H1 (cell line): ENCODE measurements around the gene MYCBPAP. TPM values are rescaled to one million over a fixed set of nuclear protein-coding genes. Genes with fewer than 3 reads are reported as not detected.

Source experiments
- CTCF ChIA-PET: fragments of 300-600 bp; sonication (Branson Sonifier 250); formaldehyde crosslinking; loops from one replicate; lab custom pipeline; 2021; ENCODE audit not compliant: partially characterized antibody; lab: Charles Lee
- POLR2A ChIA-PET: fragments of 300-600 bp; sonication (Branson Sonifier 250); formaldehyde crosslinking; loops from one replicate; lab custom pipeline; 2021; ENCODE audit warnings: inconsistent platforms; ENCODE audit not compliant: partially characterized antibody; lab: Charles Lee
- DNase-seq, 2 experiments: peaks; one replicate each; pipeline versions ENCODE4 v3.0.0 to v3.0.0-alpha.2; 2010 to 2022; ENCODE audit warnings: low spot score in 2 of 2, low read depth in 1 of 2, mixed read lengths in 1 of 2
- FAIRE-seq: peaks from 2 replicates; lab custom pipeline; 2011; peaks lifted over from hg19 to GRCh38; lab: Jason Lieb, UNC
- H2AFZ ChIP-seq: 2 replicates; pipeline ENCODE4 v1.8.1; 2012; ENCODE audit warnings: low read length, inconsistent platforms
- H2AK5ac ChIP-seq: 2 replicates; pipeline ENCODE4 v1.6.1; 2013; ENCODE audit warnings: low read depth, low read length
- H2BK120ac ChIP-seq: replicated peaks from 2 replicates; pipeline ENCODE3; 2013; ENCODE audit warnings: low read depth, low read length, inconsistent platforms
- H2BK12ac ChIP-seq: 2 replicates; pipeline ENCODE4 v1.6.1; 2013; ENCODE audit warnings: low read depth, low read length
- H2BK15ac ChIP-seq: 2 replicates; pipeline ENCODE4 v1.6.1; 2013; ENCODE audit warnings: low read length
- H2BK20ac ChIP-seq: 2 replicates; pipeline ENCODE4 v1.6.1; 2013; ENCODE audit warnings: low read length
- H2BK5ac ChIP-seq: 2 replicates; pipeline ENCODE4 v1.6.1; 2013; ENCODE audit warnings: low read depth, low read length
- H3K14ac ChIP-seq: 2 replicates; pipeline ENCODE4 v1.6.1; 2013; ENCODE audit warnings: inconsistent platforms; ENCODE audit not compliant: insufficient read length
- H3K18ac ChIP-seq: 2 replicates; pipeline ENCODE4 v1.6.1; 2013; ENCODE audit warnings: low read length; ENCODE audit errors: extremely low read depth
- H3K23ac ChIP-seq: 2 replicates; pipeline ENCODE4 v1.6.1; 2013; ENCODE audit warnings: inconsistent platforms; ENCODE audit not compliant: insufficient read length
- H3K23me2 ChIP-seq: 2 replicates; pipeline ENCODE4 v1.6.1; 2013; ENCODE audit warnings: low read depth, low read length
- H3K27ac ChIP-seq: 2 replicates; pipeline ENCODE4 v1.6.1; 2011; ENCODE audit warnings: low read depth, low read length, inconsistent platforms
- H3K27me3 ChIP-seq, 4 experiments: replicated peaks in 1 of 4; 1 replicate in 1 of 4; 2 replicates in 3 of 4; pipeline versions ENCODE4 v1.6.1 to v1.8.1; 2011 to 2013; ENCODE audit warnings: low read length in 3 of 4, mild to moderate bottlenecking in 3 of 4, inconsistent platforms in 2 of 4, mixed read lengths in 2 of 4, moderate library complexity in 1 of 4; ENCODE audit not compliant: control insufficient read depth in 3 of 4, insufficient read depth in 3 of 4; ENCODE audit errors: extremely low read depth in 1 of 4
- H3K36me3 ChIP-seq, 4 experiments: 2 replicates each; pipeline versions ENCODE4 v1.6.1 to v1.8.1; 2011 to 2013; ENCODE audit warnings: mild to moderate bottlenecking in 4 of 4, low read length in 3 of 4, moderate library complexity in 2 of 4, control low read depth in 1 of 4, inconsistent platforms in 1 of 4; ENCODE audit not compliant: insufficient read depth in 4 of 4, control insufficient read depth in 2 of 4
- H3K4ac ChIP-seq: replicated peaks from 2 replicates; pipeline ENCODE3; 2013; ENCODE audit warnings: low read length, low read depth, mixed read lengths, inconsistent platforms; ENCODE audit not compliant: insufficient read length
- H3K4me1 ChIP-seq, 4 experiments: replicated peaks in 1 of 4; 1 replicate in 1 of 4; 2 replicates in 3 of 4; pipeline versions ENCODE4 v1.6.1 to v1.8.1; 2011 to 2013; ENCODE audit warnings: low read length in 3 of 4, inconsistent platforms in 2 of 4, mixed read lengths in 1 of 4; ENCODE audit not compliant: insufficient read depth in 4 of 4, control insufficient read depth in 3 of 4
- H3K4me2 ChIP-seq, 2 experiments: 2 replicates each; pipeline versions ENCODE4 v1.6.1 to v1.8.1; 2011 to 2013; ENCODE audit warnings: low read depth in 2 of 2, low read length in 2 of 2, control low read depth in 1 of 2, inconsistent platforms in 1 of 2, mild to moderate bottlenecking in 1 of 2; ENCODE audit not compliant: insufficient read depth in 1 of 2
- H3K4me3 ChIP-seq, 4 experiments: fragments of 200-600, 300-600 bp in 1 of 4; sonication (generic), shearing (Covaris generic), sonication (Bioruptor Twin) in 1 of 4; 2 replicates each; pipeline versions ENCODE4 v1.5.1 to v1.8.1; 2011 to 2016; ENCODE audit warnings: low read length in 4 of 4, low read depth in 3 of 4, control low read depth in 2 of 4, inconsistent platforms in 2 of 4, mild to moderate bottlenecking in 2 of 4, mixed read lengths in 1 of 4, moderate library complexity in 1 of 4; ENCODE audit not compliant: insufficient read depth in 2 of 4; ENCODE audit errors: extremely low read depth in 1 of 4
- H3K56ac ChIP-seq: replicated peaks from 2 replicates; pipeline ENCODE3; 2013; ENCODE audit warnings: low read depth, mild to moderate bottlenecking, mixed read lengths, low read length, inconsistent platforms; ENCODE audit not compliant: insufficient read length
- H3K79me1 ChIP-seq: 2 replicates; pipeline ENCODE4 v1.6.1; 2013; ENCODE audit warnings: low read depth, low read length, control low read depth
- H3K79me2 ChIP-seq, 2 experiments: 2 replicates each; pipeline versions ENCODE4 v1.6.1 to v1.8.1; 2012 to 2013; ENCODE audit warnings: low read length in 2 of 2, mild to moderate bottlenecking in 2 of 2, inconsistent platforms in 1 of 2; ENCODE audit not compliant: insufficient read depth in 2 of 2, control insufficient read depth in 1 of 2
- H3K9ac ChIP-seq, 4 experiments: replicated peaks in 1 of 4; 1 replicate in 1 of 4; 2 replicates in 3 of 4; pipeline versions ENCODE4 v1.6.1 to v1.8.1; 2011 to 2013; ENCODE audit warnings: low read depth in 3 of 4, low read length in 3 of 4, control low read depth in 2 of 4, mild to moderate bottlenecking in 2 of 4, moderate library complexity in 2 of 4, inconsistent platforms in 1 of 4; ENCODE audit errors: extremely low read depth in 1 of 4
- H3K9me3 ChIP-seq, 2 experiments: 2 replicates each; pipeline versions ENCODE4 v1.6.1 to v1.8.1; 2012 to 2013; ENCODE audit warnings: mild to moderate bottlenecking in 2 of 2, moderate library complexity in 2 of 2, control low read depth in 1 of 2, inconsistent platforms in 1 of 2, low read depth in 1 of 2, low read length in 1 of 2, mixed read lengths in 1 of 2; ENCODE audit not compliant: insufficient read depth in 2 of 2
- H4K20me1 ChIP-seq, 2 experiments: replicated peaks in 1 of 2; 2 replicates each; pipeline versions ENCODE3 to v1.8.1; 2011 to 2013; ENCODE audit warnings: inconsistent platforms in 2 of 2, low read length in 2 of 2, mild to moderate bottlenecking in 1 of 2; ENCODE audit not compliant: insufficient read depth in 2 of 2, control insufficient read depth in 1 of 2
- H4K5ac ChIP-seq: 2 replicates; pipeline ENCODE4 v1.6.1; 2013; ENCODE audit warnings: low read length, low read depth, mixed read lengths, inconsistent platforms; ENCODE audit not compliant: insufficient read length
- H4K8ac ChIP-seq: 2 replicates; pipeline ENCODE4 v1.8.0; 2013; ENCODE audit warnings: mild to moderate bottlenecking, moderate library complexity, low read length, inconsistent platforms; ENCODE audit not compliant: insufficient read depth; ENCODE audit errors: extremely low read depth
- H4K91ac ChIP-seq: replicated peaks from 2 replicates; pipeline ENCODE3; 2013; ENCODE audit warnings: low read length, mixed read lengths, inconsistent platforms; ENCODE audit not compliant: insufficient read length
- EGR1 ChIP-seq: IDR thresholded peaks from 2 replicates; pipeline ENCODE4 v1.6.1; 2011; ENCODE audit warnings: low read depth, low read length, borderline replicate concordance
- EP300 ChIP-seq, 2 experiments: IDR thresholded peaks; 1 replicate in 1 of 2; 2 replicates in 1 of 2; pipeline ENCODE4 v1.6.1; 2011 to 2012; ENCODE audit warnings: low read depth in 2 of 2, low read length in 2 of 2, mild to moderate bottlenecking in 2 of 2, borderline replicate concordance in 1 of 2, inconsistent platforms in 1 of 2, moderate library complexity in 1 of 2
- FOSL1 ChIP-seq: IDR thresholded peaks from 2 replicates; pipeline ENCODE4 v1.6.1; 2011; ENCODE audit warnings: mild to moderate bottlenecking, low read depth, low read length, moderate library complexity; ENCODE audit not compliant: insufficient read depth
- HDAC2 ChIP-seq, 2 experiments: fragments of 300-600 bp in 1 of 2; sonication (generic) in 1 of 2; IDR thresholded peaks; 2 replicates each; pipeline ENCODE4 v1.6.1; 2011 to 2012; ENCODE audit warnings: low read depth in 2 of 2, low read length in 2 of 2, mild to moderate bottlenecking in 2 of 2, moderate library complexity in 2 of 2, borderline replicate concordance in 1 of 2, inconsistent platforms in 1 of 2
- POLR2A ChIP-seq, 2 experiments: IDR thresholded peaks; 1 replicate in 1 of 2; 2 replicates in 1 of 2; pipeline ENCODE4 v1.6.1; 2011; ENCODE audit warnings: low read depth in 2 of 2, low read length in 2 of 2, mild to moderate bottlenecking in 2 of 2; ENCODE audit errors: control extremely low read depth in 1 of 2
- RBBP5 ChIP-seq: IDR thresholded peaks from 2 replicates; pipeline ENCODE4 v1.7.1; 2012; ENCODE audit warnings: low read depth, mild to moderate bottlenecking, inconsistent platforms, low read length, moderate library complexity, borderline replicate concordance
- WGBS, 2 experiments: shearing (Covaris generic) in 1 of 2; methylation state at CpG; one replicate each; pipeline versions ENCODE4 v1.1.6 to v1.1.7; 2013 to 2015; ENCODE audit warnings: low lambda C conversion rate in 2 of 2, mixed read lengths in 2 of 2, inconsistent platforms in 1 of 2, low coverage in 1 of 2, missing lambda C conversion rate in 1 of 2; ENCODE audit not compliant: insufficient replicate concordance in 2 of 2, insufficient coverage in 1 of 2, insufficient read length in 1 of 2; ENCODE audit errors: extremely low coverage in 1 of 2, missing lambda C conversion rate in 1 of 2; 5-methylcytosine and 5-hydroxymethylcytosine counted together
- polyA plus RNA-seq, 7 experiments: library from polyadenylated mRNA; depleted of rRNA in 3 of 7; stranded (reverse) in 5 of 7; unstranded in 2 of 7; fragments of >200 nt in 5 of 7; fragments of 200-250 nt in 2 of 7; gene quantifications; 1 replicate in 5 of 7; 2 replicates in 1 of 7; 4 replicates in 1 of 7; pipeline versions ENCODE4 v1.2.1 to v1.2.3, GENCODE V29; 2011 to 2013; ENCODE audit warnings: missing spikeins in 2 of 7, mixed read lengths in 2 of 7
- total RNA-seq: library from RNA; stranded (reverse); fragmentation: NEBNext Ultra II Directional; extraction: Animal tissue kit (Norgen Biotek cat#: 25700); gene quantifications from 2 replicates; pipeline ENCODE4 v1.2.1, GENCODE V29; 2021

The MYCBPAP gene
- total and polyA plus RNA-seq, 2 of the 8 experiments (the other 6 are each of a cell fraction or from before 2014, with no cell fraction given) = 0.89 to 3.3 TPM

DNA sequence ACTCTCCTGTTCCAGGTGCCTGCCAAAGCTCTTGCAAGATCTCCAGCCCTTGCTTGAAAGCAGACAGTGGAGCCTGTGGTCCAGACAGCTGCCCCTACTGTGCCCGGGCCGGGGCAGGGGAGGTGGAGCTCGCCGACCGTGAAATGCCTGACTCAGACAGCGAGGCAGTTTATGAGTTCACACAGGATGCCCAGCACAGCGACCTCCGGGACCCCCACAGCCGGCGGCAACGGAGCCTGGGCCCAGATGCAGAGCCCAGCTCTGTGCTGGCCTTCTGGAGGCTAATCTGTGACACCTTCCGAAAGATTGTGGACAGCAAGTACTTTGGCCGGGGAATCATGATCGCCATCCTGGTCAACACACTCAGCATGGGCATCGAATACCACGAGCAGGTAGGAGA, 69.9 kb downstream of the MYCBPAP start:
- Histone ChIP-seq H3K18ac (no peak overlapping the region), H3K79me1 (no peaks in the 10 kb centered on the region), H3K27ac (no peak overlapping the region), H4K5ac (no peak overlapping the region), H3K27me3 (no peaks in the 10 kb centered on the region; a peak in 1 of 7 replicates), H2BK15ac (no peak overlapping the region), H4K20me1 (peaks cover 2 to 5% of the 10 kb centered on the region in 2 experiments), H3K4me2 (no peak overlapping the region), H2BK20ac (no peak overlapping the region), H4K91ac (no peak overlapping the region), H2BK5ac (no peak overlapping the region), H2AK5ac (no peak overlapping the region), H3K14ac (no peak overlapping the region), H3K56ac (no peak overlapping the region), H3K4me1 (peaks cover 0 to 13% (median 7%) of the 10 kb centered on the region in 4 experiments; a peak in 5 of 7 replicates), H3K23me2 (no peaks in the 10 kb centered on the region), H3K4ac (no peak overlapping the region), H4K8ac (no peak overlapping the region), H3K9me3 (no peaks in the 10 kb centered on the region), H3K36me3 (peaks cover 0 to 3% (median 0%) of the 10 kb centered on the region in 4 experiments; a peak in 1 of 8 replicates), H3K23ac (no peak overlapping the region), H2BK120ac (no peak overlapping the region), H2AFZ (no peak overlapping the region), H3K79me2 (no peaks in the 10 kb centered on the region), H3K4me3 (no peak overlapping the region), H2BK12ac (no peak overlapping the region), H3K9ac (no peak overlapping the region)
- 92% methylated on average over 16 of the region's 16 CpGs; no CpG with 5 or more reads in 1 of the 2 experiments for WGBS, 2 experiments
- ChIA-PET POLR2A (interaction anchor here (1.0 to 1.1 kb wide), 2 partner anchors 15 to 18 kb away, joined by 3 to 4 read pairs; partner anchors contain the start of gene CACNA1G), CTCF (interaction anchor here (1.1 to 2.5 kb wide), 6 partner anchors 8 to 48 kb away, joined by 3 to 10 read pairs (median 4); no protein-coding TSS in a partner anchor)
- DNase-seq (no peak), FAIRE-seq (no peak)
- TF ChIP-seq FOSL1 (no peak), EGR1 (no peak), HDAC2 (IDR thresholded peaks at IDR 0.05; ENCODE audit: borderline replicate concordance in 1 of 2, low read depth in 2 of 2, low read length in 2 of 2) (no peak), EP300 (IDR thresholded peaks at IDR 0.05; ENCODE audit: borderline replicate concordance in 1 of 2, low read depth in 2 of 2, low read length in 2 of 2) (no peak), POLR2A (IDR thresholded peaks at IDR 0.05; ENCODE audit: control extremely low read depth in 1 of 2, low read depth in 2 of 2, low read length in 2 of 2) (no peak), RBBP5 (no peak)
